Lower leg skin (tissue), 3 donors: ENCODE results near the gene CD109.

Experiments used
- CTCF ChIP-seq, 3 donors: fragments of 450-650 bp; IDR thresholded peaks; one replicate each; pipeline ENCODE4 v1.5.1; 2016; ENCODE audit warnings: antibody characterized with exemption in 3 of 3, mild to moderate bottlenecking in 3 of 3, moderate library complexity in 2 of 3
- POLR2A ChIP-seq, 2 donors: fragments of 450-650 bp; IDR thresholded peaks; one replicate each; pipeline ENCODE4 v1.6.1; 2016 to 2017; ENCODE audit warnings: antibody characterized with exemption in 2 of 2, mild to moderate bottlenecking in 1 of 2, moderate library complexity in 1 of 2

- TF ChIP-seq CTCF (IDR thresholded peaks at IDR 0.05): no peak
- no peak for TF ChIP-seq POLR2A (IDR thresholded peaks at IDR 0.05)
These were observed 47.8 kb upstream of the CD109 start for GRCh38 chr6:73648166-73648565.
